HepG2 (cell line): ENCODE results near the gene CRIM1.

Experiments
- KIAA2018 ChIP-seq: sonication (generic); formaldehyde crosslinking; IDR thresholded peaks from 2 replicates; pipeline ENCODE4 v1.5.0; 2020; ENCODE audit warnings: mild to moderate bottlenecking, missing genetic modification reagents, borderline replicate concordance
- NR1H2 ChIP-seq: sonication (generic); formaldehyde crosslinking; IDR thresholded peaks from 2 replicates; pipeline ENCODE4 v1.8.1; 2022; ENCODE audit warnings: low read depth, missing genetic modification reagents, borderline replicate concordance
- YY1 ChIP-seq: IDR thresholded peaks from 2 replicates; pipeline ENCODE4 v1.6.1; 2011; ENCODE audit warnings: low read length, low read depth, moderate library complexity, mild to moderate bottlenecking; ENCODE audit not compliant: insufficient read depth, insufficient replicate concordance
- ZBTB7B ChIP-seq: sonication (generic); formaldehyde crosslinking; IDR thresholded peaks from 2 replicates; pipeline ENCODE4 v1.4.0; 2020; ENCODE audit warnings: missing genetic modification reagents
- ZKSCAN8 ChIP-seq: IDR thresholded peaks from 2 replicates; pipeline ENCODE4 v1.6.1; 2016; ENCODE audit warnings: borderline replicate concordance, missing genetic modification reagents, missing compliant biosample characterization
- ZNF230 ChIP-seq: sonication (generic); formaldehyde crosslinking; IDR thresholded peaks from 2 replicates; pipeline ENCODE4 v1.4.0; 2020; ENCODE audit warnings: mild to moderate bottlenecking, missing genetic modification reagents
- TF ChIP-seq, protein P1 (sequence below): sonication (generic); formaldehyde crosslinking; IDR thresholded peaks from 2 replicates; pipeline ENCODE4 v1.4.0; 2020; ENCODE audit warnings: missing genetic modification reagents
- TF ChIP-seq, protein P2 (sequence below): sonication (generic); formaldehyde crosslinking; IDR thresholded peaks from 2 replicates; pipeline ENCODE4 v1.5.0; 2020; ENCODE audit warnings: mild to moderate bottlenecking, missing genetic modification reagents, moderate library complexity

DNA sequence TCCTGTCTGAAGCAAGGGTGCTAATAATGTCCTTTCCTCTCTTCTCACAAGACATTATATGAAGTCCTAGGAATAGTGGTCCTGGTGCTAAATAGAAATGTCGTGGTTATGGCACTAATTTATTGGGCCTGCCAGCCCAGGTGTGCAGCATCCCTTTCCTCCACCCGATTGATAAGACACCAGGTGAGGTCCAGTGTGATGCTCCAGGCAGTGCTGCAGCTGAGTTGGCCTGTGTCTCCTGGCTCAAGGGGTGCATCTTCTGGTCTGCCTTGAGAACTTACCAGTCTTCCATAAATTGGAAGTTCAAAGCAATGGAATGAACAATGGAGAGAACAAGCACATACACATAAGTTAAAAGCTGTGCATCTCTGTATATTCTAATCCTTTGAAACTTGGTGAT, 26.9 kb downstream of the CRIM1 start:
- TF ChIP-seq YY1 (no peak), ZKSCAN8 (CRISPR knock-in tag) (no peak), ZNF230 (no peak), ZBTB7B (CRISPR knock-in tag) (no peak), NR1H2 (CRISPR knock-in tag) (no peak), KIAA2018 (CRISPR knock-in tag) (no peak)
- TF ChIP-seq, protein P1, sequence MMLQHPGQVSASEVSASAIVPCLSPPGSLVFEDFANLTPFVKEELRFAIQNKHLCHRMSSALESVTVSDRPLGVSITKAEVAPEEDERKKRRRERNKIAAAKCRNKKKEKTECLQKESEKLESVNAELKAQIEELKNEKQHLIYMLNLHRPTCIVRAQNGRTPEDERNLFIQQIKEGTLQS (CRISPR knock-in tag), result no peak
- TF ChIP-seq, protein P2, sequence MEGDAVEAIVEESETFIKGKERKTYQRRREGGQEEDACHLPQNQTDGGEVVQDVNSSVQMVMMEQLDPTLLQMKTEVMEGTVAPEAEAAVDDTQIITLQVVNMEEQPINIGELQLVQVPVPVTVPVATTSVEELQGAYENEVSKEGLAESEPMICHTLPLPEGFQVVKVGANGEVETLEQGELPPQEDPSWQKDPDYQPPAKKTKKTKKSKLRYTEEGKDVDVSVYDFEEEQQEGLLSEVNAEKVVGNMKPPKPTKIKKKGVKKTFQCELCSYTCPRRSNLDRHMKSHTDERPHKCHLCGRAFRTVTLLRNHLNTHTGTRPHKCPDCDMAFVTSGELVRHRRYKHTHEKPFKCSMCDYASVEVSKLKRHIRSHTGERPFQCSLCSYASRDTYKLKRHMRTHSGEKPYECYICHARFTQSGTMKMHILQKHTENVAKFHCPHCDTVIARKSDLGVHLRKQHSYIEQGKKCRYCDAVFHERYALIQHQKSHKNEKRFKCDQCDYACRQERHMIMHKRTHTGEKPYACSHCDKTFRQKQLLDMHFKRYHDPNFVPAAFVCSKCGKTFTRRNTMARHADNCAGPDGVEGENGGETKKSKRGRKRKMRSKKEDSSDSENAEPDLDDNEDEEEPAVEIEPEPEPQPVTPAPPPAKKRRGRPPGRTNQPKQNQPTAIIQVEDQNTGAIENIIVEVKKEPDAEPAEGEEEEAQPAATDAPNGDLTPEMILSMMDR, result no peak
